ENCODE data around the gene TMC4.

TMC4 gene

GRCh38 chr19:54152267-54152666 lies 20.7 kb downstream of the TMC4 start:
- no peak for DNase-seq

- DNase-seq = no peak
Observed at GRCh38 chr19:54151362-54152035, 21.5 kb downstream of the TMC4 start.

- DNase-seq = no peak
Observed at GRCh38 chr19:54149021-54149812, 23.7 kb downstream of the TMC4 start.

GRCh38 chr19:54148158-54148557 lies 24.8 kb downstream of the TMC4 start:
- no peak for DNase-seq

- DNase-seq = no peak
Observed at GRCh38 chr19:54147676-54148075, 25.3 kb downstream of the TMC4 start.

GRCh38 chr19:54145541-54146158 lies 27.3 kb downstream of the TMC4 start:
- DNase-seq = no peak

GRCh38 chr19:54142166-54142780 lies 30.7 kb downstream of the TMC4 start:
- no peak for DNase-seq

- no peak for DNase-seq
Observed at GRCh38 chr19:54141356-54141755, 31.6 kb downstream of the TMC4 start.

GRCh38 chr19:54138489-54139256 lies 34.3 kb downstream of the TMC4 start:
- DNase-seq = no peak

- DNase-seq = no peak
Observed at GRCh38 chr19:54137699-54138488, 35.1 kb downstream of the TMC4 start, which contains the start of gene CNOT3. Gene CNOT3, plus strand, starts transcription at chr19:54137762. Its CDS starts 5,217 bp downstream, at chr19:54142979.

- DNase-seq = peak; percentile 100
Observed at GRCh38 chr19:54136864-54137698, 35.9 kb downstream of the TMC4 start.

- peak; percentile 75 to 83 for DNase-seq
Observed at GRCh38 chr19:54136086-54136863, 36.7 kb downstream of the TMC4 start.

GRCh38 chr19:54133957-54134590 lies 38.9 kb downstream of the TMC4 start:
- DNase-seq = no peak

GRCh38 chr19:54133312-54133956 lies 39.5 kb downstream of the TMC4 start:
- DNase-seq = peak; percentile 19 to 48

- no peak for DNase-seq
Observed at GRCh38 chr19:54129617-54129996, 43.4 kb downstream of the TMC4 start.

- no peak for DNase-seq
Observed at GRCh38 chr19:54128796-54129616, 44.0 kb downstream of the TMC4 start.

- no peak for DNase-seq
Observed at GRCh38 chr19:54128441-54128725, 44.6 kb downstream of the TMC4 start.

Measured in NCI-H524 (cell line).